Measurements from ENCODE around the gene OSBPL7. TPM values are rescaled to one million over a fixed set of nuclear protein-coding genes. Genes with fewer than 3 reads are reported as not detected.

The OSBPL7 gene
- total and polyA plus RNA-seq, 2 of the 13 experiments (the other 11 are each of a cell fraction or from before 2014, with no cell fraction given): 4.7 to 6.6 TPM

DNA sequence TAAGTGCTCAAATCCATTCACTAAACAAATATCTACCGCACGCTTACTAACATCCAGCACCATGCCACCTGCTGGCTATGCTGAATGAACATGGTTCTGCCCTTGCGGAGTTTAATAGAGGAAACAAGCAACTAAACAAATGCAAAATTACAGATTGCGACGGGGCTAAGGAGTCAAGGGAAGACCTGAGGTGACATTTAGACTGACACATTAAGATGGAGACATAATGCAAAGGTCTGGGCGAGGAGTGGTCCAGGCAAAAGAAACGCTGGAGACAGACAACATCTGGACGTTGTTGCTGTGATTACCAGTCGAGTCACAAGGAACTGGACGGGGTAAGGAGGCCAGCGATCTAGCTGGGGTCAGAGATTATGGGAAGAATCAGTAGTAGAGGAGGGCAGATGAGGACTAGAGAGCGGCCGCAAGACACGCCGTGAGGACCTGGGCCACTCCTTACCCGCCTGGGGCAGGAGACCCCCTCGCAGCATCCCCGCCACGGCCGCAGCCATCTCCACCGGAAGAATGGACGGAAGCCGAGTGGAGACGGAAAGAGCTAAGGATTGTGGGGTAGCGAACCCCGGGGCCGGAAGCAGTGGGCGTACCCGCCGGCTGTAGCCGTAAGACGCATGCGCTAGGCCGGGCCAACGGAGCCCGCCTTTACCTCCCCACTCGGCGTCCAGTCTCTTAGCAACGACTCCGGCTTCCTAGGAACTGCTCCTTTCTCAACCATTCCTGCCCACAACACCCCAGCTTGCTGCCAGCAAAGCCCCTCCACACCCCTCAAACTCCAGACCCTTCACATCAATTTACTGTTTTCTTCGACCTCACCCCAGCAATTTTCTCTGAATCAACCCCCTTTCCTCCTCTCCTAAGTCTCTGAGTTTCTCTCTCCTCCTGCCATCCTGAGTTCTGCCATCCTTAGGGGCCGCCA is 9.7 kb upstream of the OSBPL7 start, which contains the start of the genes LRRC46 and MRPL10 (continued):
- TF ChIP-seq, protein P1, sequence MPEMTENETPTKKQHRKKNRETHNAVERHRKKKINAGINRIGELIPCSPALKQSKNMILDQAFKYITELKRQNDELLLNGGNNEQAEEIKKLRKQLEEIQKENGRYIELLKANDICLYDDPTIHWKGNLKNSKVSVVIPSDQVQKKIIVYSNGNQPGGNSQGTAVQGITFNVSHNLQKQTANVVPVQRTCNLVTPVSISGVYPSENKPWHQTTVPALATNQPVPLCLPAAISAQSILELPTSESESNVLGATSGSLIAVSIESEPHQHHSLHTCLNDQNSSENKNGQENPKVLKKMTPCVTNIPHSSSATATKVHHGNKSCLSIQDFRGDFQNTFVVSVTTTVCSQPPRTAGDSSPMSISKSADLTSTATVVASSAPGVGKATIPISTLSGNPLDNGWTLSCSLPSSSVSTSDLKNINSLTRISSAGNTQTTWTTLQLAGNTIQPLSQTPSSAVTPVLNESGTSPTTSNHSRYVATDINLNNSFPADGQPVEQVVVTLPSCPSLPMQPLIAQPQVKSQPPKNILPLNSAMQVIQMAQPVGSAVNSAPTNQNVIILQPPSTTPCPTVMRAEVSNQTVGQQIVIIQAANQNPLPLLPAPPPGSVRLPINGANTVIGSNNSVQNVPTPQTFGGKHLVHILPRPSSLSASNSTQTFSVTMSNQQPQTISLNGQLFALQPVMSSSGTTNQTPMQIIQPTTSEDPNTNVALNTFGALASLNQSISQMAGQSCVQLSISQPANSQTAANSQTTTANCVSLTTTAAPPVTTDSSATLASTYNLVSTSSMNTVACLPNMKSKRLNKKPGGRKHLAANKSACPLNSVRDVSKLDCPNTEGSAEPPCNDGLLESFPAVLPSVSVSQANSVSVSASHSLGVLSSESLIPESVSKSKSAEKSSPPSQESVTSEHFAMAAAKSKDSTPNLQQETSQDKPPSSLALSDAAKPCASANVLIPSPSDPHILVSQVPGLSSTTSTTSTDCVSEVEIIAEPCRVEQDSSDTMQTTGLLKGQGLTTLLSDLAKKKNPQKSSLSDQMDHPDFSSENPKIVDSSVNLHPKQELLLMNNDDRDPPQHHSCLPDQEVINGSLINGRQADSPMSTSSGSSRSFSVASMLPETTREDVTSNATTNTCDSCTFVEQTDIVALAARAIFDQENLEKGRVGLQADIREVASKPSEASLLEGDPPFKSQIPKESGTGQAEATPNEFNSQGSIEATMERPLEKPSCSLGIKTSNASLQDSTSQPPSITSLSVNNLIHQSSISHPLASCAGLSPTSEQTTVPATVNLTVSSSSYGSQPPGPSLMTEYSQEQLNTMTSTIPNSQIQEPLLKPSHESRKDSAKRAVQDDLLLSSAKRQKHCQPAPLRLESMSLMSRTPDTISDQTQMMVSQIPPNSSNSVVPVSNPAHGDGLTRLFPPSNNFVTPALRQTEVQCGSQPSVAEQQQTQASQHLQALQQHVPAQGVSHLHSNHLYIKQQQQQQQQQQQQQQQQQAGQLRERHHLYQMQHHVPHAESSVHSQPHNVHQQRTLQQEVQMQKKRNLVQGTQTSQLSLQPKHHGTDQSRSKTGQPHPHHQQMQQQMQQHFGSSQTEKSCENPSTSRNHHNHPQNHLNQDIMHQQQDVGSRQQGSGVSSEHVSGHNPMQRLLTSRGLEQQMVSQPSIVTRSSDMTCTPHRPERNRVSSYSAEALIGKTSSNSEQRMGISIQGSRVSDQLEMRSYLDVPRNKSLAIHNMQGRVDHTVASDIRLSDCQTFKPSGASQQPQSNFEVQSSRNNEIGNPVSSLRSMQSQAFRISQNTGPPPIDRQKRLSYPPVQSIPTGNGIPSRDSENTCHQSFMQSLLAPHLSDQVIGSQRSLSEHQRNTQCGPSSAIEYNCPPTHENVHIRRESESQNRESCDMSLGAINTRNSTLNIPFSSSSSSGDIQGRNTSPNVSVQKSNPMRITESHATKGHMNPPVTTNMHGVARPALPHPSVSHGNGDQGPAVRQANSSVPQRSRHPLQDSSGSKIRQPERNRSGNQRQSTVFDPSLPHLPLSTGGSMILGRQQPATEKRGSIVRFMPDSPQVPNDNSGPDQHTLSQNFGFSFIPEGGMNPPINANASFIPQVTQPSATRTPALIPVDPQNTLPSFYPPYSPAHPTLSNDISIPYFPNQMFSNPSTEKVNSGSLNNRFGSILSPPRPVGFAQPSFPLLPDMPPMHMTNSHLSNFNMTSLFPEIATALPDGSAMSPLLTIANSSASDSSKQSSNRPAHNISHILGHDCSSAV (CRISPR knock-in tag; IDR thresholded peaks at IDR 0.05; ENCODE audit: borderline replicate concordance): no peak
- TF ChIP-seq, protein P2, sequence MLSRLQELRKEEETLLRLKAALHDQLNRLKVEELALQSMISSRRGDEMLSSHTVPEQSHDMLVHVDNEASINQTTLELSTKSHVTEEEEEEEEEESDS (CRISPR knock-in tag; IDR thresholded peaks at IDR 0.05; ENCODE audit: borderline replicate concordance): no peak
- TF ChIP-seq, protein P3, sequence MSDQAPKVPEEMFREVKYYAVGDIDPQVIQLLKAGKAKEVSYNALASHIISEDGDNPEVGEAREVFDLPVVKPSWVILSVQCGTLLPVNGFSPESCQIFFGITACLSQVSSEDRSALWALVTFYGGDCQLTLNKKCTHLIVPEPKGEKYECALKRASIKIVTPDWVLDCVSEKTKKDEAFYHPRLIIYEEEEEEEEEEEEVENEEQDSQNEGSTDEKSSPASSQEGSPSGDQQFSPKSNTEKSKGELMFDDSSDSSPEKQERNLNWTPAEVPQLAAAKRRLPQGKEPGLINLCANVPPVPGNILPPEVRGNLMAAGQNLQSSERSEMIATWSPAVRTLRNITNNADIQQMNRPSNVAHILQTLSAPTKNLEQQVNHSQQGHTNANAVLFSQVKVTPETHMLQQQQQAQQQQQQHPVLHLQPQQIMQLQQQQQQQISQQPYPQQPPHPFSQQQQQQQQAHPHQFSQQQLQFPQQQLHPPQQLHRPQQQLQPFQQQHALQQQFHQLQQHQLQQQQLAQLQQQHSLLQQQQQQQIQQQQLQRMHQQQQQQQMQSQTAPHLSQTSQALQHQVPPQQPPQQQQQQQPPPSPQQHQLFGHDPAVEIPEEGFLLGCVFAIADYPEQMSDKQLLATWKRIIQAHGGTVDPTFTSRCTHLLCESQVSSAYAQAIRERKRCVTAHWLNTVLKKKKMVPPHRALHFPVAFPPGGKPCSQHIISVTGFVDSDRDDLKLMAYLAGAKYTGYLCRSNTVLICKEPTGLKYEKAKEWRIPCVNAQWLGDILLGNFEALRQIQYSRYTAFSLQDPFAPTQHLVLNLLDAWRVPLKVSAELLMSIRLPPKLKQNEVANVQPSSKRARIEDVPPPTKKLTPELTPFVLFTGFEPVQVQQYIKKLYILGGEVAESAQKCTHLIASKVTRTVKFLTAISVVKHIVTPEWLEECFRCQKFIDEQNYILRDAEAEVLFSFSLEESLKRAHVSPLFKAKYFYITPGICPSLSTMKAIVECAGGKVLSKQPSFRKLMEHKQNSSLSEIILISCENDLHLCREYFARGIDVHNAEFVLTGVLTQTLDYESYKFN (CRISPR knock-in tag; conservative IDR thresholded peaks at IDR 0.05): peak; percentile 39; the same call in 1 of the 2 replicates
- peak; percentile 60 for TF ChIP-seq SOX13 (IDR thresholded peaks at IDR 0.05)
- peak in 1 of 2 experiments; percentile 57; a peak in 1 of 4 replicates for TF ChIP-seq SOX13 (CRISPR knock-in tag; conservative IDR thresholded peaks at IDR 0.05 in 1 of 2, IDR thresholded peaks at IDR 0.05 in 1 of 2)
- peak; percentile 95 for TF ChIP-seq ERF (CRISPR knock-in tag; IDR thresholded peaks at IDR 0.05)
- peak; percentile 87 for TF ChIP-seq ZBTB38 (CRISPR knock-in tag; IDR thresholded peaks at IDR 0.05)
- TF ChIP-seq, protein P4, sequence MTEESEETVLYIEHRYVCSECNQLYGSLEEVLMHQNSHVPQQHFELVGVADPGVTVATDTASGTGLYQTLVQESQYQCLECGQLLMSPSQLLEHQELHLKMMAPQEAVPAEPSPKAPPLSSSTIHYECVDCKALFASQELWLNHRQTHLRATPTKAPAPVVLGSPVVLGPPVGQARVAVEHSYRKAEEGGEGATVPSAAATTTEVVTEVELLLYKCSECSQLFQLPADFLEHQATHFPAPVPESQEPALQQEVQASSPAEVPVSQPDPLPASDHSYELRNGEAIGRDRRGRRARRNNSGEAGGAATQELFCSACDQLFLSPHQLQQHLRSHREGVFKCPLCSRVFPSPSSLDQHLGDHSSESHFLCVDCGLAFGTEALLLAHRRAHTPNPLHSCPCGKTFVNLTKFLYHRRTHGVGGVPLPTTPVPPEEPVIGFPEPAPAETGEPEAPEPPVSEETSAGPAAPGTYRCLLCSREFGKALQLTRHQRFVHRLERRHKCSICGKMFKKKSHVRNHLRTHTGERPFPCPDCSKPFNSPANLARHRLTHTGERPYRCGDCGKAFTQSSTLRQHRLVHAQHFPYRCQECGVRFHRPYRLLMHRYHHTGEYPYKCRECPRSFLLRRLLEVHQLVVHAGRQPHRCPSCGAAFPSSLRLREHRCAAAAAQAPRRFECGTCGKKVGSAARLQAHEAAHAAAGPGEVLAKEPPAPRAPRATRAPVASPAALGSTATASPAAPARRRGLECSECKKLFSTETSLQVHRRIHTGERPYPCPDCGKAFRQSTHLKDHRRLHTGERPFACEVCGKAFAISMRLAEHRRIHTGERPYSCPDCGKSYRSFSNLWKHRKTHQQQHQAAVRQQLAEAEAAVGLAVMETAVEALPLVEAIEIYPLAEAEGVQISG (CRISPR knock-in tag; IDR thresholded peaks at IDR 0.05): peak; percentile 98
- TF ChIP-seq PPARG (CRISPR knock-in tag; conservative IDR thresholded peaks at IDR 0.05): peak; percentile 27; the same call in 1 of the 2 replicates
- TF ChIP-seq JARID2 (CRISPR knock-in tag; IDR thresholded peaks at IDR 0.05; ENCODE audit: insufficient replicate concordance): peak; percentile 63
- TF ChIP-seq ZNF644 (CRISPR knock-in tag; IDR thresholded peaks at IDR 0.05; ENCODE audit: low read depth): no peak

Data from HepG2 (cell line).